GM21717 (cell line): ENCODE data around the gene DNASE1L2.

Experiments
- ATAC-seq: cut with Tn5 transposase; IDR thresholded peaks from one replicate; pipeline ENCODE4 v1.9.1; 2021; ENCODE audit warnings: mild to moderate bottlenecking, moderate library complexity; ENCODE audit not compliant: unreplicated experiment

DNASE1L2 gene

GRCh38 chr16:2223221-2223941 lies 12.9 kb upstream of the DNASE1L2 start, which contains the start of gene E4F1:
TSS of gene E4F1 (plus strand) at chr16:2223591. CDS start at chr16:2223614, 23 bp downstream.
- ATAC-seq = peak; percentile 83

GRCh38 chr16:2223942-2224486 lies 12.2 kb upstream of the DNASE1L2 start:
- ATAC-seq = no peak

- ATAC-seq = no peak
Measured at GRCh38 chr16:2226245-2226793, 9.9 kb upstream of the DNASE1L2 start.

- no peak for ATAC-seq
Measured at GRCh38 chr16:2226918-2227317, 9.3 kb upstream of the DNASE1L2 start.

- no peak for ATAC-seq
Measured at GRCh38 chr16:2228161-2228824, 8.0 kb upstream of the DNASE1L2 start.

GRCh38 chr16:2229091-2229490 lies 7.2 kb upstream of the DNASE1L2 start:
- ATAC-seq = no peak

GRCh38 chr16:2229632-2230250 lies 6.5 kb upstream of the DNASE1L2 start:
- ATAC-seq = no peak

GRCh38 chr16:2230376-2230775 lies 5.9 kb upstream of the DNASE1L2 start:
- no peak for ATAC-seq

- ATAC-seq = no peak
Measured at GRCh38 chr16:2231016-2231931, 5.0 kb upstream of the DNASE1L2 start.

- ATAC-seq = no peak
Measured at GRCh38 chr16:2232094-2232990, 3.9 kb upstream of the DNASE1L2 start.

GRCh38 chr16:2233046-2233775 lies 3.0 kb upstream of the DNASE1L2 start:
- ATAC-seq = no peak

- no peak for ATAC-seq
Measured at GRCh38 chr16:2233872-2234812, 2.1 kb upstream of the DNASE1L2 start.

- ATAC-seq = no peak
Measured at GRCh38 chr16:2234813-2235170, 1.5 kb upstream of the DNASE1L2 start.

- no peak for ATAC-seq
Measured at GRCh38 chr16:2235234-2235651, 1.0 kb upstream of the DNASE1L2 start.

GRCh38 chr16:2235695-2236336 lies 428 bp upstream of the DNASE1L2 start:
- no peak for ATAC-seq

- no peak for ATAC-seq
Measured at GRCh38 chr16:2237102-2237482, 848 bp downstream of the DNASE1L2 start.

- no peak for ATAC-seq
Measured at GRCh38 chr16:2237493-2238149, 1.4 kb downstream of the DNASE1L2 start.
